ENCODE results near the gene ANKRD50. TPM values are rescaled to one million over a fixed set of nuclear protein-coding genes. Genes with fewer than 3 reads are reported as not detected.

ANKRD50 gene
- total RNA-seq, 2 experiments from 2014 or later: under 0.01 to 0.08 TPM

- Histone ChIP-seq H3K9me3 (ENCODE audit: low read length) (no peaks in the 10 kb centered on the region), H4K20me1 (ENCODE audit: insufficient read depth, low read length) (no peaks in the 10 kb centered on the region), H2AFZ (ENCODE audit: low read length) (no peak overlapping the region), H3K4me3 (ENCODE audit: low read depth, low read length, poor library complexity, severe bottlenecking) (no peak overlapping the region), H3K9me2 (ENCODE audit: insufficient read depth, low read length) (no peaks in the 10 kb centered on the region), H3K79me2 (ENCODE audit: insufficient read depth, low read depth, low read length) (no peaks in the 10 kb centered on the region), H3K4me1 (ENCODE audit: insufficient read depth, low read length, poor library complexity, severe bottlenecking) (no peaks in the 10 kb centered on the region), H3K36me3 (ENCODE audit: insufficient read depth, low read length) (no peaks in the 10 kb centered on the region), H3K27ac (ENCODE audit: low read depth, low read length, poor library complexity, severe bottlenecking) (no peak overlapping the region), H3K4me2 (ENCODE audit: low read length) (no peak overlapping the region)
- CTCF ChIA-PET (ENCODE audit: unreplicated experiment): no interaction called here
- POLR2A ChIA-PET: interaction anchor here (0.7 kb wide), 1 partner anchor 37 kb away, joined by 4 read pairs; no protein-coding TSS in a partner anchor
- BruUV-seq (replicated peaks): no TSS peak
- no peak for DNase-seq (ENCODE audit: low spot score)
- intact Hi-C loops (cut with micrococcal nuclease; ENCODE audit: unreplicated experiment): no loop called here
- TF ChIP-seq CTCF (conservative IDR thresholded peaks at IDR 0.05; ENCODE audit: low read length): no peak
- TF ChIP-seq EZH2phosphoT487 (IDR thresholded peaks at IDR 0.05; ENCODE audit: borderline replicate concordance, low read depth, low read length): no peak
These were observed 30.1 kb downstream of the ANKRD50 start for GRCh38 chr4:124682384-124682783.

- no peaks in the 10 kb centered on the region for H3K4me1 ChIP-seq (ENCODE audit: insufficient read depth, low read length, poor library complexity, severe bottlenecking)
- no peak overlapping the region for H3K27ac ChIP-seq (ENCODE audit: low read depth, low read length, poor library complexity, severe bottlenecking)
- ChIA-PET POLR2A (no interaction called here), CTCF (ENCODE audit: unreplicated experiment) (no interaction called here)
- DNase-seq (ENCODE audit: low spot score): no peak
- no peaks in the 10 kb centered on the region for H3K9me3 ChIP-seq (ENCODE audit: low read length)
- H3K36me3 ChIP-seq (ENCODE audit: insufficient read depth, low read length): no peaks in the 10 kb centered on the region
- intact Hi-C loops (cut with micrococcal nuclease; ENCODE audit: unreplicated experiment): no loop called here
- H3K4me3 ChIP-seq (ENCODE audit: low read depth, low read length, poor library complexity, severe bottlenecking): no peak overlapping the region
- no peaks in the 10 kb centered on the region for H4K20me1 ChIP-seq (ENCODE audit: insufficient read depth, low read length)
- TF ChIP-seq EZH2phosphoT487 (IDR thresholded peaks at IDR 0.05; ENCODE audit: borderline replicate concordance, low read depth, low read length) (no peak), CTCF (conservative IDR thresholded peaks at IDR 0.05; ENCODE audit: low read length) (no peak)
- no peaks in the 10 kb centered on the region for H3K9me2 ChIP-seq (ENCODE audit: insufficient read depth, low read length)
- no peak overlapping the region for H3K4me2 ChIP-seq (ENCODE audit: low read length)
- H3K79me2 ChIP-seq (ENCODE audit: insufficient read depth, low read depth, low read length): no peaks in the 10 kb centered on the region
- no peak overlapping the region for H2AFZ ChIP-seq (ENCODE audit: low read length)
- no TSS peak for BruUV-seq (replicated peaks)
These were observed 46.0 kb downstream of the ANKRD50 start for GRCh38 chr4:124666496-124666895.

GRCh38 chr4:124658795-124659194, 53.7 kb downstream of the ANKRD50 start:
- H3K4me1 ChIP-seq (ENCODE audit: insufficient read depth, low read length, poor library complexity, severe bottlenecking): no peaks in the 10 kb centered on the region
- ChIA-PET CTCF (ENCODE audit: unreplicated experiment) (no interaction called here), POLR2A (interaction anchor here (0.7 kb wide), 1 partner anchor 1061 kb away, joined by 4 read pairs; no protein-coding TSS in a partner anchor)
- intact Hi-C loops (cut with micrococcal nuclease; ENCODE audit: unreplicated experiment): no loop called here
- H3K4me2 ChIP-seq (ENCODE audit: low read length): no peak overlapping the region
- no peaks in the 10 kb centered on the region for H4K20me1 ChIP-seq (ENCODE audit: insufficient read depth, low read length)
- no peak overlapping the region for H3K27ac ChIP-seq (ENCODE audit: low read depth, low read length, poor library complexity, severe bottlenecking)
- BruUV-seq (replicated peaks): no TSS peak
- no peaks in the 10 kb centered on the region for H3K36me3 ChIP-seq (ENCODE audit: insufficient read depth, low read length)
- H3K9me2 ChIP-seq (ENCODE audit: insufficient read depth, low read length): no peaks in the 10 kb centered on the region
- H3K79me2 ChIP-seq (ENCODE audit: insufficient read depth, low read depth, low read length): no peaks in the 10 kb centered on the region
- DNase-seq (ENCODE audit: low spot score): no peak
- H3K9me3 ChIP-seq (ENCODE audit: low read length): no peaks in the 10 kb centered on the region
- no peak overlapping the region for H2AFZ ChIP-seq (ENCODE audit: low read length)
- TF ChIP-seq EZH2phosphoT487 (IDR thresholded peaks at IDR 0.05; ENCODE audit: borderline replicate concordance, low read depth, low read length) (no peak), CTCF (conservative IDR thresholded peaks at IDR 0.05; ENCODE audit: low read length) (no peak)
- no peak overlapping the region for H3K4me3 ChIP-seq (ENCODE audit: low read depth, low read length, poor library complexity, severe bottlenecking)

Data from OCI-LY7 (cell line).